GM23338 (cell line): Measurements from ENCODE around the gene RCOR1. TPM values are rescaled to one million over a fixed set of nuclear protein-coding genes. Genes with fewer than 3 reads are reported as not detected.

Experiments
- ATAC-seq: fragments of 200-7000 bp; cut with Tn5 transposase; 3 replicates; pipeline ENCODE4 v1.9.1; 2020
- DNase-seq: peaks from one replicate; pipeline ENCODE4 v3.0.0-alpha.2; 2015; ENCODE audit warnings: low spot score
- H2AFZ ChIP-seq: fragments of 200-600 bp; sonication (generic); 2 replicates; pipeline ENCODE4 v1.8.0; 2016; ENCODE audit warnings: antibody characterized with exemption, mild to moderate bottlenecking, moderate library complexity
- H3F3A ChIP-seq: fragments of 200-600 bp; sonication (generic); replicated peaks from 2 replicates; pipeline ENCODE4 v1.8.0; 2017; ENCODE audit warnings: antibody characterized with exemption, mixed run types, low read depth
- H3K27ac ChIP-seq: fragments of 200-600 bp; sonication (generic); 2 replicates; pipeline ENCODE4 v1.6.1; 2016; ENCODE audit warnings: low read depth
- H3K27me3 ChIP-seq: fragments of 200-600 bp; sonication (generic); 2 replicates; pipeline ENCODE4 v1.8.0; 2016; ENCODE audit warnings: mild to moderate bottlenecking, mixed run types, moderate library complexity; ENCODE audit not compliant: insufficient read depth
- H3K36me3 ChIP-seq: fragments of 200-600 bp; sonication (generic); 2 replicates; pipeline ENCODE4 v1.8.0; 2016; ENCODE audit warnings: mild to moderate bottlenecking; ENCODE audit not compliant: insufficient read depth
- H3K4me1 ChIP-seq: fragments of 200-600 bp; sonication (generic); 2 replicates; pipeline ENCODE4 v1.8.0; 2016; ENCODE audit warnings: mild to moderate bottlenecking, moderate library complexity; ENCODE audit not compliant: insufficient read depth
- H3K4me2 ChIP-seq: fragments of 200-600 bp; sonication (generic); 2 replicates; pipeline ENCODE4 v1.7.1; 2017; ENCODE audit warnings: mixed run types
- H3K4me3 ChIP-seq: fragments of 200-600 bp; sonication (generic); 2 replicates; pipeline ENCODE4 v1.6.1; 2016; ENCODE audit warnings: mixed run types
- H3K79me2 ChIP-seq: fragments of 200-600 bp; sonication (generic); replicated peaks from 2 replicates; pipeline ENCODE4 v1.8.0; 2017; ENCODE audit warnings: mild to moderate bottlenecking; ENCODE audit not compliant: insufficient read depth
- H3K9me2 ChIP-seq: fragments of 200-600 bp; sonication (generic); 2 replicates; pipeline ENCODE4 v1.8.0; 2017; ENCODE audit not compliant: insufficient read depth
- H4K20me1 ChIP-seq: fragments of 200-600 bp; sonication (generic); replicated peaks from 2 replicates; pipeline ENCODE4 v1.8.0; 2017; ENCODE audit warnings: mild to moderate bottlenecking; ENCODE audit not compliant: insufficient read depth
- H3K27ac Mint-ChIP-seq: 2 replicates; pipeline ENCODE4 v1.8.0; 2020; ENCODE audit warnings: inconsistent platforms, mild to moderate bottlenecking, moderate library complexity, mixed read lengths
- H3K27me3 Mint-ChIP-seq: 3 replicates; pipeline ENCODE4 v1.8.0; 2022; ENCODE audit warnings: low read depth, mild to moderate bottlenecking, moderate library complexity, mixed read lengths, inconsistent platforms; ENCODE audit not compliant: insufficient read depth, poor library complexity
- H3K36me3 Mint-ChIP-seq: 3 replicates; pipeline ENCODE4 v1.8.0; 2021; ENCODE audit warnings: low read depth, mild to moderate bottlenecking, inconsistent platforms, moderate library complexity, mixed read lengths
- H3K4me1 Mint-ChIP-seq: 3 replicates; pipeline ENCODE4 v1.8.0; 2020; ENCODE audit warnings: mild to moderate bottlenecking, inconsistent platforms, mixed read lengths
- H3K4me3 Mint-ChIP-seq: 3 replicates; pipeline ENCODE4 v1.8.0; 2021; ENCODE audit warnings: moderate library complexity, mild to moderate bottlenecking, inconsistent platforms, mixed read lengths
- H3K9me3 Mint-ChIP-seq: 3 replicates; pipeline ENCODE4 v1.8.0; 2020; ENCODE audit warnings: moderate library complexity, mild to moderate bottlenecking, inconsistent platforms, mixed read lengths
- ZNF114 ChIP-seq: fragments of 250-450 bp; sonication (Bioruptor Pico); IDR thresholded peaks from 2 replicates; pipeline ENCODE4 v1.5.0; 2020; ENCODE audit warnings: mild to moderate bottlenecking, moderate library complexity
- ZNF462 ChIP-seq: fragments of 250-450 bp; sonication (Bioruptor Pico); IDR thresholded peaks from 2 replicates; pipeline ENCODE4 v1.5.0; 2020; ENCODE audit warnings: mild to moderate bottlenecking, moderate library complexity
- polyA plus RNA-seq: library from polyadenylated mRNA; unstranded; fragments of >200 nt; fragmentation: Nextera tagmentation; extraction: Ambion mirVana; gene quantifications from 2 replicates; pipeline ENCODE4 v1.2.1, GENCODE V29; 2016
- total RNA-seq: library from RNA; depleted of rRNA; stranded (reverse); fragments of >200 nt; shearing (Covaris generic); gene quantifications from 2 replicates; pipeline ENCODE4 v1.2.3, GENCODE V29; 2014

RCOR1 gene
- total and polyA plus RNA-seq, 2 experiments from 2014 or later: 7.6 to 26.1 TPM

GRCh38 chr14:102622262-102622885 lies 29.9 kb downstream of the RCOR1 start (continued):
- TF ChIP-seq ZNF114 (CRISPR knock-in tag): no peak

GRCh38 chr14:102624666-102625065 lies 32.2 kb downstream of the RCOR1 start:
- no peak for TF ChIP-seq ZNF462 (CRISPR knock-in tag)
- Histone ChIP-seq H3K79me2 (peaks cover 100% of the 10 kb centered on the region), H3K9me2 (no peaks in the 10 kb centered on the region), H3K27ac (no peak overlapping the region), H3K27me3 (no peaks in the 10 kb centered on the region), H3K4me1 (peaks cover 33% of the 10 kb centered on the region), H2AFZ (no peak overlapping the region), H3K4me2 (no peak overlapping the region), H3K4me3 (no peak overlapping the region), H4K20me1 (peaks cover 43% of the 10 kb centered on the region), H3F3A (0 out of 2 replicates have a peak, but pooled peaks cover 4% of the 10 kb centered on the region), H3K36me3 (no peaks in the 10 kb centered on the region)
- Mint-ChIP-seq H3K27ac (no peak overlapping the region), H3K36me3 (peaks cover 8% of the 10 kb centered on the region; the same call in 2 of the 3 replicates), H3K27me3 (peaks cover 6% of the 10 kb centered on the region), H3K4me3 (no peak overlapping the region), H3K9me3 (no peaks in the 10 kb centered on the region), H3K4me1 (peaks cover 34% of the 10 kb centered on the region)
- no peak for DNase-seq
- ATAC-seq: no peak
